ENCODE measurements around the gene CSNK1G3. TPM values are rescaled to one million over a fixed set of nuclear protein-coding genes. Genes with fewer than 3 reads are reported as not detected.
A peak's percentile ranks its signal among the peaks of the same experiment; 100 is the strongest.

Gene CSNK1G3
- polyA plus RNA-seq, 1 experiment: 40.9 TPM

DNA sequence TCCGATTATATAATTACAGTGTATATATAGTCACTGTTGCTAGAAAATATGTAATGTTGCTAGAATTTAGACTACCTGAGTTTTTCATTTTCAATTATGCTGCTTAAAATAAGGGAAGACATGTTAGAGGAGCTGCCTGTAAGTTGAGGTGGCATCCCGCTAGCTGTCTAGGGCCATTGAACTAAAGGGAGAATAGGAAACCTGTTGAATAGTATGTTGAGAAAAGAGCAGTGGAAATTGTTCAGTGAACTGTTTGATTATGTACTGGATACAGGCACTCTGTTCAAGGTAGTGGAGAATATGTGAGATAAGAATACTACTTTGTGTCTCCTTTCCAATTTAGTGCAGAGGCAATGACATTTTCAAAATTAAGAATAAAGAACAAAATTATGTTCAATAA is 89.6 kb downstream of the CSNK1G3 start:
- Histone ChIP-seq H3K9me3 (ENCODE audit: control insufficient read depth, insufficient read depth, low read length) (no peaks in the 10 kb centered on the region), H3K27ac (ENCODE audit: low read depth, low read length) (no peak overlapping the region), H3K4me3 (ENCODE audit: low read depth, low read length) (no peak overlapping the region), H3K27me3 (ENCODE audit: control insufficient read depth, insufficient read depth, low read length) (no peaks in the 10 kb centered on the region)
- CTCF ChIA-PET: interaction anchor here (1.4 kb wide), 1 partner anchor 9 kb away, joined by 3 read pairs; no protein-coding TSS in a partner anchor
- POLR2A ChIA-PET: no interaction called here
- TF ChIP-seq, protein P1, sequence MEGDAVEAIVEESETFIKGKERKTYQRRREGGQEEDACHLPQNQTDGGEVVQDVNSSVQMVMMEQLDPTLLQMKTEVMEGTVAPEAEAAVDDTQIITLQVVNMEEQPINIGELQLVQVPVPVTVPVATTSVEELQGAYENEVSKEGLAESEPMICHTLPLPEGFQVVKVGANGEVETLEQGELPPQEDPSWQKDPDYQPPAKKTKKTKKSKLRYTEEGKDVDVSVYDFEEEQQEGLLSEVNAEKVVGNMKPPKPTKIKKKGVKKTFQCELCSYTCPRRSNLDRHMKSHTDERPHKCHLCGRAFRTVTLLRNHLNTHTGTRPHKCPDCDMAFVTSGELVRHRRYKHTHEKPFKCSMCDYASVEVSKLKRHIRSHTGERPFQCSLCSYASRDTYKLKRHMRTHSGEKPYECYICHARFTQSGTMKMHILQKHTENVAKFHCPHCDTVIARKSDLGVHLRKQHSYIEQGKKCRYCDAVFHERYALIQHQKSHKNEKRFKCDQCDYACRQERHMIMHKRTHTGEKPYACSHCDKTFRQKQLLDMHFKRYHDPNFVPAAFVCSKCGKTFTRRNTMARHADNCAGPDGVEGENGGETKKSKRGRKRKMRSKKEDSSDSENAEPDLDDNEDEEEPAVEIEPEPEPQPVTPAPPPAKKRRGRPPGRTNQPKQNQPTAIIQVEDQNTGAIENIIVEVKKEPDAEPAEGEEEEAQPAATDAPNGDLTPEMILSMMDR (IDR thresholded peaks at IDR 0.05; ENCODE audit: low read depth, low read length): no peak
- DNase-seq (ENCODE audit: low read depth, low spot score): no peak

DNA sequence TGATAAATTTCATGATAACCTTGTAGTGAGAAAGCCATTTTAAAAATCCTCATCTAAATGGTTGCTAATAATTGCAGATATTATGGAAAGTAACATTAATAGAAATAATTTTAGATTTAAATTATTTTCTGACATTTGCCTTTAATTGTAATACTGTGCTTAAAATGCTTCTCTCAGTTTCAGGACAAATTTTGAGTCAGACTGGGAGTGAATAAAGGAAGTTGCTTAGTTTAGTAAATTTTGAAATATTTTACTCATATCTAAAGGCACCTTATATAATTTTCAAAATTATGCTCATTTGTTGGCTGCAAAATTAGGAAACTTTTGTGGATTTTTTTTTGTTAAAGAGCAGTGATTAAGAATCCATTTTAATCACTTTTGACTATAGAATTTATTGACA is 93.8 kb downstream of the CSNK1G3 start:
- H3K4me3 ChIP-seq (ENCODE audit: low read depth, low read length): no peak overlapping the region
- no peak overlapping the region for H3K27ac ChIP-seq (ENCODE audit: low read depth, low read length)
- POLR2A ChIA-PET: no interaction called here
- no peaks in the 10 kb centered on the region for H3K9me3 ChIP-seq (ENCODE audit: control insufficient read depth, insufficient read depth, low read length)
- CTCF ChIA-PET: interaction anchor here (0.6 to 2.9 kb wide), 2 partner anchors 182 to 252 kb away, joined by 4 to 11 read pairs; partner anchors contain the start of gene CEP120
- TF ChIP-seq, protein P1 (IDR thresholded peaks at IDR 0.05; ENCODE audit: low read depth, low read length): no peak
- no peak for DNase-seq (ENCODE audit: low read depth, low spot score)
- H3K27me3 ChIP-seq (ENCODE audit: control insufficient read depth, insufficient read depth, low read length): no peaks in the 10 kb centered on the region

GRCh38 chr5:123610209-123610608 is 98.2 kb downstream of the CSNK1G3 start:
- TF ChIP-seq, protein P1 (IDR thresholded peaks at IDR 0.05; ENCODE audit: low read depth, low read length): no peak
- DNase-seq (ENCODE audit: low read depth, low spot score): no peak
- H3K27ac ChIP-seq (ENCODE audit: low read depth, low read length): no peak overlapping the region
- no peaks in the 10 kb centered on the region for H3K27me3 ChIP-seq (ENCODE audit: control insufficient read depth, insufficient read depth, low read length)
- ChIA-PET POLR2A (interaction anchor here (2.5 kb wide), 1 partner anchor 187 kb away, joined by 10 read pairs; the partner anchor contains the start of gene CEP120), CTCF (interaction anchor here (0.7 to 5.0 kb wide), 35 partner anchors 9 to 1110 kb away, joined by 3 to 82 read pairs (median 5); partner anchors contain the start of gene CEP120)
- no peak overlapping the region for H3K4me3 ChIP-seq (ENCODE audit: low read depth, low read length)
- H3K9me3 ChIP-seq (ENCODE audit: control insufficient read depth, insufficient read depth, low read length): no peaks in the 10 kb centered on the region

GRCh38 chr5:123610665-123611405 is 98.9 kb downstream of the CSNK1G3 start:
- POLR2A ChIA-PET: interaction anchor here (1.1 to 2.5 kb wide), 2 partner anchors 99 to 188 kb away, joined by 7 to 10 read pairs; partner anchors contain the start of genes CEP120 and CSNK1G3
- CTCF ChIA-PET: interaction anchor here (0.6 to 5.0 kb wide), 40 partner anchors 8 to 1111 kb away, joined by 3 to 82 read pairs (median 4); partner anchors contain the start of gene CEP120
- Histone ChIP-seq H3K27ac (ENCODE audit: low read depth, low read length) (no peak overlapping the region), H3K9me3 (ENCODE audit: control insufficient read depth, insufficient read depth, low read length) (no peaks in the 10 kb centered on the region), H3K4me3 (ENCODE audit: low read depth, low read length) (no peak overlapping the region), H3K27me3 (ENCODE audit: control insufficient read depth, insufficient read depth, low read length) (no peaks in the 10 kb centered on the region)
- TF ChIP-seq, protein P1 (IDR thresholded peaks at IDR 0.05; ENCODE audit: low read depth, low read length): peak; percentile 99
- peak; percentile 36 for DNase-seq (ENCODE audit: low read depth, low spot score)

- no peak overlapping the region for H3K27ac ChIP-seq (ENCODE audit: low read depth, low read length)
- ChIA-PET POLR2A (interaction anchor here (1.1 to 2.5 kb wide), 2 partner anchors 100 to 188 kb away, joined by 7 to 10 read pairs; partner anchors contain the start of genes CEP120 and CSNK1G3), CTCF (interaction anchor here (0.7 to 5.0 kb wide), 23 partner anchors 8 to 1111 kb away, joined by 3 to 82 read pairs (median 6); partner anchors contain the start of gene CEP120)
- no peaks in the 10 kb centered on the region for H3K9me3 ChIP-seq (ENCODE audit: control insufficient read depth, insufficient read depth, low read length)
- no peaks in the 10 kb centered on the region for H3K27me3 ChIP-seq (ENCODE audit: control insufficient read depth, insufficient read depth, low read length)
- TF ChIP-seq, protein P1 (IDR thresholded peaks at IDR 0.05; ENCODE audit: low read depth, low read length): no peak
- H3K4me3 ChIP-seq (ENCODE audit: low read depth, low read length): no peak overlapping the region
- no peak for DNase-seq (ENCODE audit: low read depth, low spot score)
These were observed 99.4 kb downstream of the CSNK1G3 start for GRCh38 chr5:123611406-123611709.

Data from AG04450 (cell line).